NCI-H2171 (cell line): ENCODE results near the gene NOL6.
A peak's percentile ranks its signal among the peaks of the same experiment; 100 is the strongest.

ENCODE experiments used
- DNase-seq: peaks from one replicate; lab custom pipeline; 2025; lab: John Stamatoyannopoulos, UW

Gene NOL6

GRCh38 chr9:33453286-33453860 lies 20.4 kb downstream of the NOL6 start:
- DNase-seq = no peak

GRCh38 chr9:33452828-33453271 lies 20.9 kb downstream of the NOL6 start:
- DNase-seq = no peak

DNA sequence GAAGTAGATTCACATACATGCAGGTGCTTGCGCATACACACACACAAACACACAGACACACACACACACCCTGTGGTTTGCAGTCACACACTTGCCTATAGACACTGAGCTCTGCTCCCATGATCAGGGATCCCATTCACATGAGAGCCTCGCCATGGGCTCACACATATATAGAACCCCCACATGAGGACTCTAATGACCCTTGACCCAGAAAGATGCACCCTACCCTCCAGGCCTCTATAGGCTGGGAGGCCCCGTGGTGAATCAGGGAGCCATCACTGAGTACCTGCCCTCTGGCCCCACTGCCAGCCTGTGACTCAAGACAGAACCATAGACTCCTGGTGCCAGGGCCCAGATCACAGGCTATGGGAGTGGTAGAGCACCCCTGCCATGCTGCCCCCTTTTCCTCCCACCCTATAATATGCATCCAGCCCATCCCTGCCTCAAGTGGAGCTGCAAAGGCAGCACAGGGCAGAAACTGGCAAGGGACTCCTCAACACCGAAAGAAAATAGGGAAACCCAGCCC lies 23.0 kb downstream of the NOL6 start:
- no peak for DNase-seq

DNA sequence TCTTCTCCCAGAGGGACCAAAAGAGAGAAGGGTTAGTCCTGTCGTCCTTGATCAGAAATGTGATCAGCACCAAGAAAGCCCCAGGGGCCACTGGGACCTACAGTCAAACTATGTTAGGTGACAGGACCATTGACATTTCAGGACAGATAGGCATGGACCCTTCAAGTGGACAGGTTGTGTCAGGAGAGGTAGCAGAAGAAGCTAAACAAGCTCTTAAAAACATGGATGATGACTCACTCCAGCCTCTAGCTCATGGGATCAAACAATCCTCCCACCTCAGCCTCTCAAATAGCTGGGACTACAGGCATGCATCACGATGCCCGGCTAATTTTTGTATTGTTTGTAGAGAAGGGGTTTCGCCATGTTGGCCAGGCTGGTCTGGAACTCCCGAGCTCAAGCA lies 24.0 kb downstream of the NOL6 start:
- DNase-seq = no peak

GRCh38 chr9:33447799-33448553 lies 25.7 kb downstream of the NOL6 start:
- no peak for DNase-seq

GRCh38 chr9:33446946-33447798 lies 26.6 kb downstream of the NOL6 start, which contains the start of gene AQP3:
Gene AQP3 (minus strand): TSS chr9:33447593. CDS start chr9:33447530, 63 bp downstream.
- peak; percentile 52 for DNase-seq

DNA sequence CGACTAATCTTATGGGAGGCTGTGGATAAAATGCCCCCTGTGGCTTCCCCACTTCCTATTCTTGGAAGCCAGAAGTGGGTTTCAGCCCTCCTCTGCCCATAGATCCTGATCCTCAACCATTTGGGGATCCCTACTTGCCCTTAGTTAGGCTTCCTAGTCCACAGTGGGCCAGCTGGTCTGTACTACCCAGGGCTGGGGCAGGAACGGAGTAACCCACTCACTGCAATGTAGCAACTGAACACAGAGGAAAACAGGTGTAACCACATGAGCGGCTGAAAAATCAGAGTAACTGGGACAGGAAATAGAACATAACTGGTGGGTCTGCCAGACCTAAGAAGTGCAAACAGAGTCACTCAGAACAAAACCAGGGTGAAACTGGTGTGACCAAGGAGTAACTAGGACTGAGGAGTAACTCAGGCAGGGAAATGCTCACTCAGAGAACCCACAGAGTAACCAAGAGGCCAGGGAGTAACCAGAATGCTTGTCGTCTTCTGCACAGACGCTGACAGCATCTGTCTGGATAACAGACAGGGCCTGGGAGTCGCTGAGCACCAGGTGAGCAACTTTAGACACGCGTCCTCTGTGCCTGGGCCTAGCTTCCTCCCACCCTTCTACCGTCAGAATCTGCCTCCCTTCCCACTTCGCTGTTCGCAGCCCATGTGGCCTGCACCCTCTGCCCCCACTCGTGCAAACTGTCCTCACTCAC lies 27.3 kb downstream of the NOL6 start:
- DNase-seq = no peak

GRCh38 chr9:33445389-33446239 lies 28.1 kb downstream of the NOL6 start:
- DNase-seq = no peak

DNA sequence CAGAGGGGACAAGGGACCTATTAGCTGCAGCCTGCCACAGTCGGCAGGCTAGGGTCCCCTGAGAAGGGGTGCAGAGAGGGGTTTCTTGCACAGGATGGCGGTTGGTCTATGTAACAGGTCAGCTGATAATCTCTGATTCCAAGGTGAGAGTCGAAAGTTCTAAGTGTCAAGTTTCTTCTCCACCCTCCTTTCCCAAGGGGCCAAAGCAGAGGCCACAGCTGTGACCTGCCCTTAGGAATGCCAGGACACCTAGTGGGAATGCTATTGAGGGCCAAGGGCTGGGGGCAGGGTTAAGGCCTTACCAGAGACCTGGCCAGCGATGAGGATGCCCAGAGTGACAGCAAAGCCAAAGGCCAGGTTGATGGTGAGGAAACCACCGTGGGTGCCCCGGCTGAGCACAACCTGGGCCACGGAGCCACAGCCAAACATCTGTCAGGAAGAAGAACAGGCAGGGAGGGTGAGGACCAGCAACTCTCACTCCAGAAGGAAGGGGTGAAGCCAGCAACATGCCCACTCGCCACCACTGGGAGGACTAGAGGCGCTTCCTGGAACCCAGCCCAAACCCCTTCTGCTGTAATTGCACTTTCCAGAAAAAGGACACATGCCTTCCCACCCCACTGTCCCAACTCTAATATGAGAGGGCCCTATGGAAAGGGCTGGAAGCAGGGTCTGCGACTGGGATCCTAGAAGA lies 30.1 kb downstream of the NOL6 start:
- DNase-seq = no peak

DNA sequence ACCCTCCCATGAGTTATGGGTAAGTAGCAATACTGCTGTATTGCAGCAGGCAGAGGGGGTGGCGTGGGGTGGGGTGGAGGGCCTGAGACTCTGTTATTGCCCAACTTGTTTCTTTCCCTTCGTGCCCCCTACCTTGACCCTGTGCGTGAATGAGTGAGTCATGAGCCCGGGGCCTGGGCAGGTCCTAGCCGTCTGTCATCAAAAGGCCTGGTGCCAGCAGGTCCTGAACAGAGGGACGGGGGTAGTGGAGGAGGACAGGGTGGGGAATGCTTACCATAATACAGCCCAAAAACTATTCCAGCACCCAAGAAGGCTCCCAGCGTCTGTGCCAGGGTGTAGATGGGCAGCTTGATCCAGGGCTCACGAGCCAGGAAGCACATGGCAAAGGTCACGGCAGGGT lies 30.7 kb downstream of the NOL6 start:
- no peak for DNase-seq

GRCh38 chr9:33442125-33442524 lies 31.6 kb downstream of the NOL6 start:
- DNase-seq = no peak

GRCh38 chr9:33440609-33441008 lies 33.1 kb downstream of the NOL6 start:
- no peak for DNase-seq

- no peak for DNase-seq
These were observed 33.5 kb downstream of the NOL6 start for GRCh38 chr9:33440204-33440603.

GRCh38 chr9:33439731-33440130 lies 34.0 kb downstream of the NOL6 start:
- DNase-seq = no peak

- no peak for DNase-seq
These were observed 34.6 kb downstream of the NOL6 start for GRCh38 chr9:33438926-33439680.

DNA sequence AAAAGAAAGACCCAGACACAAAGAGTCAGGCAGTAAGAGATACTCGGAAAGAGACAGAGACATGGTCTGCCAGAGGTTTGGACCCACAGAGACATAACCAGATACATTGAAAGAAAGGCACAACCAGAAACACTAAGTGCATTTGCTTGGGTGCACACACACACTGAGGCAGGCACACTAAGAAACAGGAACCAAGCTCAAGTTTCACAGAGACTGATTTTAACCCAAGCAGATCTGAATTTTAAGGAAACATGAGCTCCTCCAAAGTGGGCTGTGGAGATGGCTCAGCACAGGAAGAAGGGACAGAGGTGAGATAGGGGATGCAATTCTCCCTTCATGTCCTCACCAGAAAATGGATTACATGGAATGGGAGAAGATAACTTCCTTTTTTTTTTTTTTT lies 35.8 kb downstream of the NOL6 start:
- DNase-seq = no peak

DNA sequence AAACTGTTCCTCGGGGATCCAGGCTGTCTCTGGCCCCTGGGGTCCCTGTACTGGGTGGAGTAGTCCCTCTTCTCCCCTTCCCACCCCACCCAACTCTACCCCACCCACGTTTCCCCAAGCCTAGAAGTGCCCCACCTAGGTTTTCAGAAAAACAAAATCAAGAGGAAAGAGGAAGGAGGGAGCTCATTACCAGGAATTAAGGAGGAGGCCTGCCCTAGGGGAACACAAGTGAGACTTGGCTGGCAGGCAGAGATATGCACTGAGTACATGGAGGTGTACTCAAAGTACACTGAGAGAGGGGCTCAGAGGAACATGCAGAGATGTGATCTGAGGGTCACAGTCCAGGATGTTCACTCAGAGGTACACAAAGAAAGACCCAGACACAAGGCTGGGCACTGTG lies 36.5 kb downstream of the NOL6 start:
- DNase-seq = no peak

DNA sequence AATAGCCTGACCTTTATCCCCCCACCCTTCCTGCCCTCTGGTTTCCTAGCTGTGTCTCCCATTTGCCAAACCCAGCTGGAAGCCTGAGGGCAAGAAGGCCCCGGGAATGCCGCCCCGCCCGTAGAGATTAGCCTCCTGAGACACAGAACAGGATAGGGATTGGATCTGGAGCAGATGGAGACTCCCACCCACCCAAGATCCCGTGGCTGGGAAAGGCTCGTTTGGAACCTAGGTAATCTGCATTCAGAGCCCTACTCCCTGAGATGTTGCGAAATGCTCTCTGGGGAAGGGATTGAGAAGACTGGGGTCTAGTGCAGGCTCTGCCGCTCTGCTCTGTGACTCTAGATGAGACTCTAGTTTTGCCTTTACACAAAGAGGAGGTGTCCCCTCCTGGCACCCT lies 37.3 kb downstream of the NOL6 start:
- no peak for DNase-seq

DNA sequence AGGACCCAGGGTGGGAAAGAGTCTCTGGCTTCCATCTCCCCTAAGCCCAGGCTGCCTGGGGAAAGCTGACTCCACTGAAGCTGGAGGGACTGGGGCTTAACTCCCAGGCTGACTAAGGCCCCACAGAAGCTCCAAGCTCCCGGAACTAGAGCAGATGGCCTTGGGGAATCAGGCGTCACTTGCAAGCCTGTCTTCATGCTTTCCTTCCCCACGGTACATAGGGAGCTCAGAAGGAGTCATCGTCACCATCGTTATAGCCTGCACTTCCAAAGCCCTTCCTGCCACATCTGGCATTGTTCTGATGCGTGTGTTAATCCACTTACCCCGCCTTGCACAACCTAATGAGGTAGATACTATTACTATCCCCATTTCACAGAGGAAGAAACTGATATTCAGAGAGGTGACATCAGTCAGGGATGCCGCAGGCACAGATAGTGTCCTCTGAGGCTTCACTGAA lies 37.9 kb downstream of the NOL6 start:
- DNase-seq = no peak
